SU-DHL-6 (cell line): Measurements from ENCODE around the gene METTL6.

Source experiments
- EZH2phosphoT487 ChIP-seq: fragments of 200-600 bp; sonication (generic), shearing (Covaris generic); conservative IDR thresholded peaks from 2 replicates; pipeline ENCODE4 v1.6.1; 2018; ENCODE audit warnings: mild to moderate bottlenecking, antibody characterized with exemption, low read length, moderate library complexity, mixed read lengths
- TF ChIP-seq, protein P1 (sequence below): fragments of 200-600 bp; sonication (generic); IDR thresholded peaks from one replicate; pipeline ENCODE4 v1.5.1; 2017; ENCODE audit warnings: antibody characterized with exemption, mild to moderate bottlenecking, low read length, moderate library complexity; ENCODE audit not compliant: insufficient read depth, poor library complexity, severe bottlenecking

DNA sequence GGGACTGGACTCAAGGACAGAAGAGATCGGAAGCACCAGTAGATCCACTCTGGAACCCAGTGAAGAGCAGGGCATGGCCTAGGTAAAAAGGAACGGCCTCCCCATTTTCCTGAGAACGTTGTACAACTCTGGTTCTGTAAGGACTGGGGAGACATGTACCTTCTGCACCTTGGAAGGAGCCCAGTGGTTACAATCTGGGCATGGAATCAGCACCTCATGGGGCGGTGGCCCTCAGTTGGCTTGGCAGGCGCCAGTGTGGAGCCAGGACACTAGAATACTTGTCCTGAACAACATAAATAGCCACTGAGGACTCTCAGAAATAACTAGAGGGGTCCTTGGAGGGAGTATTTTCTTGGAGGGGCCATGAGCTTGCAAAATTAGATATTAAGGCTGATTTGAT is 25.6 kb upstream of the METTL6 start:
- TF ChIP-seq, protein P1, sequence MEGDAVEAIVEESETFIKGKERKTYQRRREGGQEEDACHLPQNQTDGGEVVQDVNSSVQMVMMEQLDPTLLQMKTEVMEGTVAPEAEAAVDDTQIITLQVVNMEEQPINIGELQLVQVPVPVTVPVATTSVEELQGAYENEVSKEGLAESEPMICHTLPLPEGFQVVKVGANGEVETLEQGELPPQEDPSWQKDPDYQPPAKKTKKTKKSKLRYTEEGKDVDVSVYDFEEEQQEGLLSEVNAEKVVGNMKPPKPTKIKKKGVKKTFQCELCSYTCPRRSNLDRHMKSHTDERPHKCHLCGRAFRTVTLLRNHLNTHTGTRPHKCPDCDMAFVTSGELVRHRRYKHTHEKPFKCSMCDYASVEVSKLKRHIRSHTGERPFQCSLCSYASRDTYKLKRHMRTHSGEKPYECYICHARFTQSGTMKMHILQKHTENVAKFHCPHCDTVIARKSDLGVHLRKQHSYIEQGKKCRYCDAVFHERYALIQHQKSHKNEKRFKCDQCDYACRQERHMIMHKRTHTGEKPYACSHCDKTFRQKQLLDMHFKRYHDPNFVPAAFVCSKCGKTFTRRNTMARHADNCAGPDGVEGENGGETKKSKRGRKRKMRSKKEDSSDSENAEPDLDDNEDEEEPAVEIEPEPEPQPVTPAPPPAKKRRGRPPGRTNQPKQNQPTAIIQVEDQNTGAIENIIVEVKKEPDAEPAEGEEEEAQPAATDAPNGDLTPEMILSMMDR = no peak
- TF ChIP-seq EZH2phosphoT487 = no peak
